Measurements from ENCODE around the gene ZMIZ1.

GRCh38 chr10:79046741-79047583, 21.8 kb upstream of the ZMIZ1 start:
- no peak for TF ChIP-seq POLR2AphosphoS5 (IDR thresholded peaks at IDR 0.05; ENCODE audit: low read depth, low read length)
- TF ChIP-seq FOXP2 (optimal IDR thresholded peaks at IDR 0.05; ENCODE audit: borderline replicate concordance, extremely low read depth, extremely low read length, insufficient read depth): no peak
- TF ChIP-seq TAF1 (IDR thresholded peaks at IDR 0.05; ENCODE audit: borderline replicate concordance, insufficient read depth, low read length): no peak
